22Rv1 (cell line): ENCODE data around the gene CFAP410.

ENCODE experiments used
- CTCF ChIP-seq: fragments of 450-650 bp; IDR thresholded peaks from 2 replicates; pipeline ENCODE4 v1.5.1; 2017; ENCODE audit warnings: mild to moderate bottlenecking
- ZFX ChIP-seq: fragments of 450-650 bp; IDR thresholded peaks from 2 replicates; pipeline ENCODE4 v1.6.1; 2017; ENCODE audit warnings: antibody characterized with exemption, borderline replicate concordance

- TF ChIP-seq CTCF (no peak), ZFX (no peak)
Observed at GRCh38 chr21:44285138-44285992, 53.8 kb downstream of the CFAP410 start, which contains the start of gene AIRE.
